Loucy (cell line): Measurements from ENCODE around the gene KCNA10.

ENCODE experiments used
- H2AFZ ChIP-seq: fragments of 200-600 bp; sonication (generic); 2 replicates; pipeline ENCODE4 v1.6.0; 2016; ENCODE audit warnings: antibody characterized with exemption, mild to moderate bottlenecking, low read length, moderate library complexity
- H3F3A ChIP-seq: fragments of 200-600 bp; 2 replicates; pipeline ENCODE4 v1.6.0; 2016; ENCODE audit warnings: antibody characterized with exemption, low read depth, mild to moderate bottlenecking
- H3K27me3 ChIP-seq: fragments of 200-600 bp; sonication (generic); 2 replicates; pipeline ENCODE4 v1.6.1; 2014; ENCODE audit warnings: low read length, mild to moderate bottlenecking; ENCODE audit not compliant: insufficient read depth, poor library complexity, severe bottlenecking
- H3K36me3 ChIP-seq: fragments of 200-600 bp; sonication (generic); 2 replicates; pipeline ENCODE4 v1.6.1; 2016; ENCODE audit warnings: low read length; ENCODE audit not compliant: insufficient read depth
- H3K4me1 ChIP-seq: fragments of 200-600 bp; sonication (generic); 2 replicates; pipeline ENCODE4 v1.5.1; 2014; ENCODE audit warnings: low read length, mild to moderate bottlenecking; ENCODE audit not compliant: insufficient read depth, poor library complexity, severe bottlenecking
- H3K4me2 ChIP-seq: fragments of 200-600 bp; sonication (generic); 2 replicates; pipeline ENCODE4 v1.6.0; 2014; ENCODE audit warnings: antibody characterized with exemption, low read length, low read depth, mild to moderate bottlenecking; ENCODE audit not compliant: poor library complexity, severe bottlenecking
- H3K4me3 ChIP-seq: fragments of 200-600 bp; sonication (generic); 2 replicates; pipeline ENCODE4 v1.5.1; 2014; ENCODE audit warnings: low read length, mild to moderate bottlenecking, mixed read lengths; ENCODE audit not compliant: poor library complexity, severe bottlenecking
- H3K79me2 ChIP-seq: fragments of 200-600 bp; sonication (generic); 2 replicates; pipeline ENCODE4 v1.6.1; 2014; ENCODE audit warnings: low read length; ENCODE audit not compliant: insufficient read depth
- H3K9ac ChIP-seq: fragments of 200-600 bp; sonication (generic); 2 replicates; pipeline ENCODE4 v1.6.0; 2014; ENCODE audit warnings: mild to moderate bottlenecking, low read depth, low read length, moderate library complexity; ENCODE audit not compliant: poor library complexity, severe bottlenecking
- H3K9me2 ChIP-seq: fragments of 200-600 bp; sonication (generic); replicated peaks from 2 replicates; pipeline ENCODE4 v1.6.1; 2016; ENCODE audit warnings: low read depth, low read length, mixed read lengths
- H3K9me3 ChIP-seq: fragments of 200-600 bp; sonication (generic); 2 replicates; pipeline ENCODE4 v1.6.1; 2014; ENCODE audit warnings: mild to moderate bottlenecking, antibody characterized with exemption, low read length, low read depth; ENCODE audit not compliant: insufficient read depth
- H4K20me1 ChIP-seq: fragments of 200-600 bp; sonication (generic); 2 replicates; pipeline ENCODE4 v1.6.0; 2014; ENCODE audit warnings: antibody characterized with exemption, low read length, mild to moderate bottlenecking; ENCODE audit not compliant: insufficient read depth, poor library complexity, severe bottlenecking
- CTCF ChIP-seq: fragments of 200-600 bp; sonication (generic); conservative IDR thresholded peaks from 2 replicates; pipeline ENCODE4 v1.5.1; 2014; ENCODE audit warnings: mild to moderate bottlenecking, antibody characterized with exemption, low read length
- EZH2phosphoT487 ChIP-seq: fragments of 200-600 bp; IDR thresholded peaks from 2 replicates; pipeline ENCODE4 v1.6.1; 2018; ENCODE audit warnings: antibody characterized with exemption, mild to moderate bottlenecking, moderate library complexity, borderline replicate concordance

The KCNA10 gene

DNA sequence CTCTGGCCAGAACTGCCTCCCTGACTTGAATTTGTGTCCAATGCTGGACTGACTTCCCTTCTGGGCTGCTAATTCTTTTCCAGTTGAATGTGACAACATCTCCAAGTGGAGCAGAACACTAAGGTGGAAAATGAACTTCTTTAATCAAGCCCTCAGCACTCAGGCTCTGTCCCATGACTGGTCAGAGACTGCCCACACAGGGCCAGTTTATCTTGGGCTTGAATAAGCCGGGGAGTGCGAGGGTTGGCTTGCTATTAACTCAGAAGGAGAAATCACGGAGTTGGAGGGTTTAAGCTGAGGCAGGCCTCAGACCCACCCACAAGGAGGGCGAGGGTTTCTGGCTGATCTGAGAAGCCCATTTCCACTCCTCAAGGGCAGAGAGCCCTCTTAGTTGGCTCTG lies 12.4 kb downstream of the KCNA10 start:
- Histone ChIP-seq H3F3A (no peaks in the 10 kb centered on the region), H3K9me2 (no peaks in the 10 kb centered on the region), H3K4me1 (no peaks in the 10 kb centered on the region), H4K20me1 (no peaks in the 10 kb centered on the region), H3K4me2 (no peak overlapping the region), H3K4me3 (no peak overlapping the region), H3K9me3 (no peaks in the 10 kb centered on the region), H3K27me3 (no peaks in the 10 kb centered on the region), H3K36me3 (no peaks in the 10 kb centered on the region), H2AFZ (no peak overlapping the region), H3K9ac (no peak overlapping the region), H3K79me2 (no peaks in the 10 kb centered on the region)
- no peak for TF ChIP-seq EZH2phosphoT487
- TF ChIP-seq CTCF: no peak

GRCh38 chr1:110505596-110505995 lies 13.4 kb downstream of the KCNA10 start:
- Histone ChIP-seq H3K9ac (no peak overlapping the region), H3F3A (no peaks in the 10 kb centered on the region), H3K27me3 (no peaks in the 10 kb centered on the region), H3K4me3 (no peak overlapping the region), H3K36me3 (no peaks in the 10 kb centered on the region), H4K20me1 (no peaks in the 10 kb centered on the region), H3K9me2 (no peaks in the 10 kb centered on the region), H2AFZ (no peak overlapping the region), H3K4me2 (no peak overlapping the region), H3K9me3 (no peaks in the 10 kb centered on the region), H3K4me1 (no peaks in the 10 kb centered on the region), H3K79me2 (no peaks in the 10 kb centered on the region)
- TF ChIP-seq EZH2phosphoT487 (no peak), CTCF (no peak)

- Histone ChIP-seq H4K20me1 (no peaks in the 10 kb centered on the region), H3K4me2 (no peak overlapping the region), H3K4me1 (no peaks in the 10 kb centered on the region), H2AFZ (no peak overlapping the region), H3K9ac (no peak overlapping the region), H3F3A (no peaks in the 10 kb centered on the region), H3K36me3 (no peaks in the 10 kb centered on the region), H3K9me3 (no peaks in the 10 kb centered on the region), H3K9me2 (no peaks in the 10 kb centered on the region), H3K79me2 (no peaks in the 10 kb centered on the region), H3K27me3 (no peaks in the 10 kb centered on the region), H3K4me3 (no peak overlapping the region)
- TF ChIP-seq EZH2phosphoT487 (no peak), CTCF (no peak)
These were observed 14.7 kb downstream of the KCNA10 start for GRCh38 chr1:110504226-110504625.
